ENCODE data around the gene PTK6.
"Not testable (repeated sequence)": the region's sequence is repeated elsewhere in the genome, so short reads cannot be mapped to it uniquely, and the experiment has no call there.

The PTK6 gene

DNA sequence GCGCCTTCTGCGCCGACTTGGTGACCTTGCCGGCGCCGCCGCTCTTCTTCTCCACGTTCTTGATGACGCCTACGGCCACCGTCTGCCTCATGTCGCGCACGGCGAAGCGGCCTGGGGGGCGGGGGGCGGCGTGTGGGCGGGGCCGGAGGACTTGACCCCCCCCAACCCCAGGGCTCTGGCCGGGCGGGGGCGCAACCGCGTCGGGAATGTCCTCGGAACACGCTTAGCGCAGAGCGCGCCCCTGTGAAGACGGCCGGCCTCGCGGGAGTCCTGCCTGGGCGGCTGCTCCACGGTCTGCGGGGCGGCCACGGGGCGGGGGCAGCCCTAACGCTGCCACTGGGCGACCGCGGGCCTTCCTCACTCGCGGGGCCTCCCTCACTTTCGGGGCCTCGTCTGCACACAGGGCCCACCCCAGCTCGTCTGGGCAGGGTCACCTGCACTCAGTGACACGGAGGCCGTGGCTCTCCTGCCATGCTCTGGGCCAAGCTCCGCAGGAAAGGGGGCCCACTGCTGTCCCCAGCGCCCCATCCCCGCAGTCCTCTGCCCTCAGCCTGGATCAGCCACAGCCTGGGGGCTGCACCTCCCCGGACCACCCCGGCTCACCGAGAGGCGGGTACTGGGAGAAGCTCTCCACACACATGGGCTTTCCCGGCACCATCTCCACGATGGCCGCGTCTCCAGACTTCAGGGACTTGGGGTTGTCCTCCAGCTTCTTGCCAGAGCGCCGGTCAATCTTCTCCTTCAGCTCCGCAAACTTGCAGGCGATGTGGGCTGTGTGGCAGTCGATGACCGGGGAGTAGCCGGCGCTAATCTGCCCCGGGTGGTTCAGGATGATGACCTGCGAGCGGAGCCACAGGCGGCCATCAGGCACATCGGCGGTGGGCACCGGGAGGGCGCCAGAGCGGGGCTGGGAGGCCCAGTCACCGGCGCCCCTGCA lies 48.6 kb downstream of the PTK6 start:
- no peak overlapping the region for H3K4me3 Mint-ChIP-seq
- H3K4me1 Mint-ChIP-seq = no peaks in the 10 kb centered on the region
- no peak for ATAC-seq
- H3K27me3 Mint-ChIP-seq = peaks cover 36% of the 10 kb centered on the region
- peaks cover 6% of the 10 kb centered on the region for H3K9me3 Mint-ChIP-seq
- no peaks in the 10 kb centered on the region for H3K36me3 Mint-ChIP-seq (ENCODE audit: low read depth)
- H3K27ac Mint-ChIP-seq = no peak overlapping the region
- no peak for DNase-seq

DNA sequence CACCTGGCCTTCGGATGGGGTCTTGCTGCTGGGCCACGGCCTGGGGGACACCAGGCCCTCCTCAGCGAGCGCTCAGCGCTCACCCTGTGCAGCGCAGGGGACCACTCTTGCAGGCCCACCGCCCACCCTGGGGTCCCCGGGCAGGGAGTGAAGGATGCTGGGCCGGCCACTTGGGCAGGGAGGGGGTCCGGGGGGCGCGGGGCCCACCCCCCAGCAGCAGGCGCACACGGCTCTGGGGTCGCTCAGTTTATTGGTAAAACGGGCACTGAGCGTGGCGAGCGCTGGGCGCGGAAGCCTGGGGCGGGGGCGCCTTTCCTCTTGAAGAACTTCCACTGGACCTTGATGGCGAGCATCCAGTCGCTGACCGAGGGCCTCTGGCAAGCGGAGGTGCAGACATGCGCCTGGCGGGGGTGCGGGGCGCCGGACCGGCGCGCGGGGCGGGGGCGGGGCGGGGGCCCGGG lies 49.4 kb downstream of the PTK6 start:
- no peak overlapping the region for H3K27ac Mint-ChIP-seq
- peaks cover 38% of the 10 kb centered on the region for H3K27me3 Mint-ChIP-seq
- H3K4me3 Mint-ChIP-seq = no peak overlapping the region
- no peak for DNase-seq
- ATAC-seq = no peak
- peaks cover 2% of the 10 kb centered on the region for H3K4me1 Mint-ChIP-seq
- H3K9me3 Mint-ChIP-seq = peaks cover 6% of the 10 kb centered on the region
- H3K36me3 Mint-ChIP-seq (ENCODE audit: low read depth) = no peaks in the 10 kb centered on the region

- no peak overlapping the region for H3K27ac Mint-ChIP-seq
- no peaks in the 10 kb centered on the region for H3K36me3 Mint-ChIP-seq (ENCODE audit: low read depth)
- DNase-seq (no peak), ATAC-seq (no peak)
- peaks cover 42% of the 10 kb centered on the region for H3K27me3 Mint-ChIP-seq
- H3K9me3 Mint-ChIP-seq = peaks cover 3% of the 10 kb centered on the region
- no peak overlapping the region for H3K4me3 Mint-ChIP-seq
- peaks cover 3% of the 10 kb centered on the region for H3K4me1 Mint-ChIP-seq
Observed at GRCh38 chr20:63487116-63487764, 49.9 kb downstream of the PTK6 start.

GRCh38 chr20:63486300-63486855 lies 50.8 kb downstream of the PTK6 start:
- peaks cover 36% of the 10 kb centered on the region for H3K27me3 Mint-ChIP-seq
- H3K36me3 Mint-ChIP-seq (ENCODE audit: low read depth) = no peaks in the 10 kb centered on the region
- H3K27ac Mint-ChIP-seq = no peak overlapping the region
- DNase-seq (no peak), ATAC-seq (no peak)
- no peaks in the 10 kb centered on the region for H3K9me3 Mint-ChIP-seq
- peaks cover 3% of the 10 kb centered on the region for H3K4me1 Mint-ChIP-seq
- H3K4me3 Mint-ChIP-seq = no peak overlapping the region

DNA sequence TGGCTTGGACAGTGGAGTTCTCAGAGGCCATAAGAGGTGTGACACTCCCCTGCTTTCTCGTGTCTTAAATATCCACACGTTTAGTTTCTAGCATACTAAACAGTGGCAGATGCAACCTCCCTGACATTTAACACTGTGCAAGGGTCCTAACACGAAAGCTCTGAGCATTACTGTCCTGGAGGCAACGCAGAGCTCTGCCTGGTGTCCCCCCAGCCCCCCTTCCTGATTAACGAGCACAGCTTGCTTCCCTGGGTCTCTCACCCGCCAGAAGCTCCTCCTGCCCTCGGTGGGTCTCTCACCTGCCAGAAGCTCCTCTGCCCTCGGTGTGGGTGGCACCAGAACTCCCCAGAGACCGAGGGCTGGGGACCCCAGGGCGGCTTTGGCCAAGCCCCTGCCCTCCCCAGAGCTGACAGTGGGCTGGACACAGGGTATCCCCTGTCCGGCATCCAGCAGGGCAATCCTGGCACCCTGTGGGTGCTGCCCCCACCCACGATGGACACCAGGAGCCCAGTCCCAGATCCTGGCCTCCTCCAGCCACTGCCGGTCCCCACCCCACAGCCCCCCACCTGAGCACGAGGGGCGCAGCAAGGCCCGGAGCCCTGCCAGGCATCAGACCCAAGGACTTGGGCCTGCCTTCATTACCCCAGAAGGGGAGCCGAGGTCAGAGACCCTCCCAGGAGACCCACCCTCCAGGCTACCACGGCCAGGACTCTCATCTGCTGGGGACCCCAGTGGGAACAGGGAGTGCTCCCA lies 52.3 kb downstream of the PTK6 start:
- no peaks in the 10 kb centered on the region for H3K36me3 Mint-ChIP-seq (ENCODE audit: low read depth)
- no peak for DNase-seq
- no peak overlapping the region for H3K27ac Mint-ChIP-seq
- ATAC-seq = no peak
- peaks cover 3% of the 10 kb centered on the region for H3K4me1 Mint-ChIP-seq
- no peaks in the 10 kb centered on the region for H3K9me3 Mint-ChIP-seq
- H3K27me3 Mint-ChIP-seq = peaks cover 36% of the 10 kb centered on the region
- no peak overlapping the region for H3K4me3 Mint-ChIP-seq

DNA sequence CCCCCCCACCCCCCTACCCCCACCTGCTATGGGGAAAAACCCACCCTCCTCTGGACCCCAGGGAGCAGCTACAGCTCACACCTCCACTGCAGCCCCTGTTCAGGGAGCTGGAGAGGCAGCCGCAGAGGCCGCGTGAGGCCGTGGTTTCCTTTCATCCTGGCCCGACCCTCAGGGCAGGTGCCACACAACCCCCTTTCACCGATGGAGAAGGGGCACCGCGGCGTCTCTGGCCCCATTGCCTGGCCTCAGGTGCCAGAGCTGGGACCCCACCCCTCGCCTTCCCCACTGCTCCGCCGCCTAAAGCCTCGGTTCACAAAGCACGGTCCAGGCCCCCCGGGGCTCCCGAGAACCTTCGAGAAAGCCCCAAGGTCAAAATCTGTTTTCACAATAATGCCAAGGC lies 52.9 kb downstream of the PTK6 start:
- no peaks in the 10 kb centered on the region for H3K36me3 Mint-ChIP-seq (ENCODE audit: low read depth)
- H3K27ac Mint-ChIP-seq = no peak overlapping the region
- DNase-seq = no peak
- H3K27me3 Mint-ChIP-seq = peaks cover 34% of the 10 kb centered on the region
- H3K4me3 Mint-ChIP-seq = no peak overlapping the region
- no peaks in the 10 kb centered on the region for H3K9me3 Mint-ChIP-seq
- H3K4me1 Mint-ChIP-seq = peaks cover 3% of the 10 kb centered on the region
- no peak for ATAC-seq

- H3K9me3 Mint-ChIP-seq = no peaks in the 10 kb centered on the region
- DNase-seq = no peak
- peaks cover 32% of the 10 kb centered on the region for H3K27me3 Mint-ChIP-seq
Observed at GRCh38 chr20:63483834-63484233, 53.3 kb downstream of the PTK6 start.

DNA sequence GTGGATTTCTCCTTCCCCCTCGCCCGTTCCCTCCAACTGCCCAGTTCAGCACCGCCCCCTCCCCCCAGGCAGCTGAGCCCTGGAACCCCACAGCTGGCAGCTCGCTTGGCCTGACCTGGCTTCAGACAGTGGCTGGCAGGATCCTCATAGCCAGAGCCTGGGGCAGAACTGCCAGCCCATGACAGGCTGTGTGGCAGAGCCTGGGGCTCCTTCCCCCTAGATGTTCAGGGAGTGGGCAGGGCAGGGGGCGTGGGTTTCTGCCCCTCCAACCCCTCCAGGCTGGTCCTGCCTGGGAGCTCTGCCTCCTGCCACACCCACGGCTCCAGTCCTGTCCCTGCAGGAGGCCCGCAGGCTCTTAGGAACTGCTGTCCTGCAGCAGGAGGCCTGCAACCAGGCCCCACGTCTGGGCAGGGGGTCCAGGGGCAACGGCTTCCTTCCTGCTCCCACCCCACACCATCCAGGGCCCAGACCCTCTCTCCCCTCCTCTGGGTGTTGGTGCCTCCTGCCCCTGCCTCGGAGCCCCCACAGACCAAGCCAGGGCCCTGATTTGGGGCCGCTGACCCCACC lies 55.1 kb downstream of the PTK6 start:
- Mint-ChIP-seq H3K27me3 (peaks cover 34% of the 10 kb centered on the region), H3K27ac (no peak overlapping the region), H3K4me3 (no peak overlapping the region)

More at GRCh38 chr20:63483834-63484233, 53.3 kb downstream of the PTK6 start:
- no peak for ATAC-seq
- H3K27ac Mint-ChIP-seq = no peak overlapping the region
- H3K4me3 Mint-ChIP-seq = no peak overlapping the region
- H3K36me3 Mint-ChIP-seq (ENCODE audit: low read depth) = no peaks in the 10 kb centered on the region
- peaks cover 3% of the 10 kb centered on the region for H3K4me1 Mint-ChIP-seq

GRCh38 chr20:63481503-63481902 lies 55.7 kb downstream of the PTK6 start:
- ATAC-seq = no peak
- Mint-ChIP-seq H3K27ac (no peak overlapping the region), H3K4me3 (no peak overlapping the region), H3K9me3 (no peaks in the 10 kb centered on the region), H3K27me3 (peaks cover 37% of the 10 kb centered on the region), H3K36me3 (ENCODE audit: low read depth) (no peaks in the 10 kb centered on the region), H3K4me1 (peaks cover 3% of the 10 kb centered on the region)
- no peak for DNase-seq

More for the DNA sequence above, 55.1 kb downstream of the PTK6 start:
- Mint-ChIP-seq H3K36me3 (ENCODE audit: low read depth) (no peaks in the 10 kb centered on the region), H3K9me3 (no peaks in the 10 kb centered on the region), H3K4me1 (peaks cover 3% of the 10 kb centered on the region)
- ATAC-seq = no peak
- no peak for DNase-seq

DNA sequence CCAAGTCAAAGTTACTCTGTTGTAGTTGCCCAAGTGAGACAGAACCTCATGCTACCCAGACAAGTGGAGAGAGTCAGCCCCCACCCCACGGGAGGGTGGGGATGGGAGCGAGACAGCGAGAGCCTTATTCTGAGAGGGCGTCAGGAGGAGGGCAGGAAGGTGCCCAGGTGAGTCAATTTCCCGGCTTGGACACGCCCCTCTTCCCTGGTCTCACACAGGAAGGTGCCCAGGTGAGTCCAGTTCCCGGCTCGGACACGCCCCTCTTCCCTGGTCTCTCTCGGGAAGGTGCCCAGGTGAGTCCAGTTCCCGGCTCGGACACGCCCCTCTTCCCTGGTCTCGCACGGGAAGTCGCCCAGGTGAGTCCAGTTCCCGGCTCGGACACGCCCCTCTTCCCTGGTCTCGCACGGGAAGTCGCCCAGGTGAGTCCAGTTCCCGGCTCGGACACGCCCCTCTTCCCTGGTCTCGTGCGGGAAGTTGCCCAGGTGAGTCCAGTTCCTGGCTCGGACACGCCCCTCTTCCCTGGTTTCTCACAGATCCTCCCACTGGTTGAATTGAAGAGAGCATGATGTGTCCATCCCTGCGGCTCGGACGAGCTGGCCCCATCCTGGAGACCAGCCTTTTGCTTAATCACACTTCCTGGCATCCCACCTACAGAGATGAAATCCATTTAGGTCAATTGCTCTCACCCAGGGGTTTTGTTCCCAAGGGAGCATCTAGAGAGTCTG lies 57.3 kb downstream of the PTK6 start:
- H3K27ac Mint-ChIP-seq; DNase-seq; H3K9me3 Mint-ChIP-seq; H3K4me1 Mint-ChIP-seq; ATAC-seq; H3K4me3 Mint-ChIP-seq; H3K36me3 Mint-ChIP-seq (ENCODE audit: low read depth): not testable (repeated sequence)
- H3K27me3 Mint-ChIP-seq = peaks cover 38% of the 10 kb centered on the region

DNA sequence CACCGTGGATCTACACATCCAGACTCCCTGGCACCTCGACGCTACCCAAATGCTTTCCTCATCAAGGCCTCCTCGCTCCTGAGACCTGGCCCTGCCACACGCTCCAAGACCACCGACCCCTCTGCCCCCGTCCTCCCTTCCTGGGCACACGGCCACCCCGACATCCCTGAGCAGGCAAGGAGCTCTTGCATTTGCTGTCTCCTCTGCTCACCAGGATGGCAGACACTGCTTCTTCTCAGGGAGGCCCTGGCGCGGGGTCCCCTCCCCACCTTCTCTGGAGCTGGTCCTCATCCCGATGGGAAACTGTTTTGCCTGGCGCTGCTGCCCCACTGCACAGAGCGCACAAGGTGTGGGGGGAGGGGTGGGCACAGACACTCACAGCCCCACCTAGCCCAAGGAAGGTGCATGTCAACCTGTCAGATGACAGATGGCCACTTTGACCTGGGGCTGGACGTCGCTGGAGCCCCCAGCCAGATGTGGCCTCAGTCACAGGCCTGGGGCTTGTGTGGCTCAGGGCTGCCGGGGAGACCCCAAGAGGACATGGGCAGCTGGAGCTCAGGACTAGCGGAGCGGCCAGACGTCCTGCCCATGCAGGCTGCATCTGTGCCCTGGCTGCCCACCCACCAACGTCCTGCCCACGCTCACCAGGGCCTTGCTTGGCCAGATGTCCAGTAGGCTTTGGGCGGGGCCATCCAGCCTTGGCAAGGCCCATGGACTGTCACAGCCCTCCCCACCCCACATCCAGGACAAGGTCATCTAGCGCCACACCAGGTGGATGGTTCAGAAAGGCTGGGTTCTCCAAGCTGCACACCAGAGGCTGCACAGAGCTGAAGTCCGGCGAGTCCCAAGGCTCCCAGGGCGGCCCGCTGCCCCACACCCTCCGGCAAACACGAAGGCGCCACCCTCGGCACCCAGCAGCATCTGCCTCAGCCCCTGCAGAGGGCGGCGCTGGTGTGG lies 58.6 kb downstream of the PTK6 start:
- no peak for DNase-seq
- H3K36me3 Mint-ChIP-seq (ENCODE audit: low read depth) = no peaks in the 10 kb centered on the region
- no peaks in the 10 kb centered on the region for H3K9me3 Mint-ChIP-seq
- no peak for ATAC-seq
- no peak overlapping the region for H3K4me3 Mint-ChIP-seq
- peaks cover 44% of the 10 kb centered on the region for H3K27me3 Mint-ChIP-seq
- H3K4me1 Mint-ChIP-seq = peaks cover 6% of the 10 kb centered on the region
- no peak overlapping the region for H3K27ac Mint-ChIP-seq

Data from activated naive CD8-positive, alpha-beta T cell treated with anti-CD3 and anti-CD28 coated beads, Interleukin-2, amount 50 U/mL, for 24 hours (primary cell).